Panc1 (cell line): Measurements from ENCODE around the gene MTUS2. TPM values are rescaled to one million over a fixed set of nuclear protein-coding genes. Genes with fewer than 3 reads are reported as not detected.
A peak's percentile ranks its signal among the peaks of the same experiment; 100 is the strongest.

Experiments used
- ATAC-seq: fragments of 200-7000 bp; cut with Tn5 transposase; 2 replicates; pipeline ENCODE4 v1.9.1; 2020; ENCODE audit warnings: mild to moderate bottlenecking, moderate library complexity
- BruUV-seq: library from RNA; stranded (reverse); fragments of 400-500 nt; replicated peaks from 2 replicates; lab custom pipeline; 2021; lab: Mats Ljungman, UMichigan
- CTCF ChIA-PET: fragments of 300-600 bp; sonication (Branson Sonifier 250); formaldehyde crosslinking; loops from one replicate; lab custom pipeline; 2022; ENCODE audit warnings: antibody characterized with exemption; lab: Charles Lee
- POLR2A ChIA-PET: fragments of 300-600 bp; sonication (Branson Sonifier 250); formaldehyde crosslinking; loops from one replicate; lab custom pipeline; 2022; ENCODE audit warnings: antibody characterized with exemption; lab: Charles Lee
- DNase-seq: peaks from one replicate; pipeline ENCODE4 v3.0.0-alpha.2; 2010; ENCODE audit warnings: low read depth, low spot score
- H3K27ac ChIP-seq: 2 replicates; pipeline ENCODE4 v1.5.1; 2011; ENCODE audit warnings: mild to moderate bottlenecking, low read length, inconsistent platforms
- H3K27me3 ChIP-seq: fragments of 200-500 bp; sonication (Bioruptor generic); 2 replicates; pipeline ENCODE4 v1.6.0; 2014; ENCODE audit warnings: low read length, inconsistent platforms; ENCODE audit not compliant: control insufficient read depth, insufficient read depth
- H3K36me3 ChIP-seq: fragments of 200-500 bp; sonication (Bioruptor generic); 2 replicates; pipeline ENCODE4 v1.5.1; 2014; ENCODE audit warnings: inconsistent platforms, mild to moderate bottlenecking, low read length, moderate library complexity; ENCODE audit not compliant: control insufficient read depth, insufficient read depth
- H3K4me1 ChIP-seq: 2 replicates; pipeline ENCODE4 v1.5.1; 2011; ENCODE audit warnings: inconsistent platforms, mild to moderate bottlenecking, low read length, moderate library complexity; ENCODE audit not compliant: control insufficient read depth, insufficient read depth
- H3K4me3 ChIP-seq, 2 experiments: 2 replicates each; pipeline ENCODE4 v1.5.1; 2011 to 2012; ENCODE audit warnings: low read depth in 2 of 2, low read length in 2 of 2, mild to moderate bottlenecking in 2 of 2, inconsistent platforms in 1 of 2, moderate library complexity in 1 of 2
- H3K9me3 ChIP-seq: fragments of 200-500 bp; sonication (Bioruptor generic); 2 replicates; pipeline ENCODE4 v1.5.1; 2014; ENCODE audit warnings: low read depth, mild to moderate bottlenecking, inconsistent platforms, low read length, moderate library complexity; ENCODE audit not compliant: control insufficient read depth, insufficient read depth
- CTCF ChIP-seq: fragments of 450-650 bp; IDR thresholded peaks from 2 replicates; pipeline ENCODE4 v1.5.1; 2017; ENCODE audit warnings: mild to moderate bottlenecking
- POLR2AphosphoS5 ChIP-seq: IDR thresholded peaks from 2 replicates; pipeline ENCODE4 v1.6.1; 2012; ENCODE audit warnings: mild to moderate bottlenecking, low read depth, low read length, moderate library complexity
- REST ChIP-seq, 2 experiments: IDR thresholded peaks; 2 replicates each; pipeline ENCODE4 v1.6.1; 2011 to 2012; ENCODE audit warnings: low read depth in 2 of 2, control low read depth in 1 of 2, low read length in 1 of 2, mild to moderate bottlenecking in 1 of 2, moderate library complexity in 1 of 2; ENCODE audit not compliant: insufficient read depth in 1 of 2
- SIN3A ChIP-seq: IDR thresholded peaks from 2 replicates; pipeline ENCODE4 v1.6.1; 2012; ENCODE audit warnings: low read depth, mild to moderate bottlenecking, low read length, moderate library complexity, borderline replicate concordance; ENCODE audit not compliant: insufficient read depth
- TCF7L2 ChIP-seq: IDR thresholded peaks from 2 replicates; pipeline ENCODE4 v1.6.1; 2011; ENCODE audit warnings: mild to moderate bottlenecking, low read depth, low read length, inconsistent platforms
- in situ Hi-C: cut with HindIII; loops from 2 replicates; pipeline ENCODE4 v1.10.0; 2016; ENCODE audit warnings: low sequenced_read_pairs, low pct_unique_long_range_greater_than_20kb
- intact Hi-C: fragments of 100-400 bp; cut with micrococcal nuclease; formaldehyde crosslinking; loops from one replicate; pipeline ENCODE4 v1.10.0; 2022; ENCODE audit not compliant: unreplicated experiment
- total RNA-seq: library from RNA; stranded (reverse); gene quantifications from one replicate; pipeline ENCODE4 v1.2.1, GENCODE V29; 2021; ENCODE audit not compliant: unreplicated experiment

MTUS2 gene
- total RNA-seq, 1 experiment from 2014 or later: 0.05 TPM

GRCh38 chr13:29105779-29106178, 285.6 kb downstream of the MTUS2 start:
- in situ Hi-C loops (no loop called here), intact Hi-C loops (no loop called here)
- DNase-seq (no peak), ATAC-seq (no peak)
- TF ChIP-seq REST (IDR thresholded peaks at IDR 0.05; ENCODE audit: insufficient read depth in 1 of 2, low read depth in 2 of 2, low read length in 1 of 2): no peak
- TF ChIP-seq CTCF: peak; percentile 24
- H3K4me3 ChIP-seq: no peak overlapping the region
- no peaks in the 10 kb centered on the region for H3K9me3 ChIP-seq
- H3K27me3 ChIP-seq: no peaks in the 10 kb centered on the region
- POLR2A ChIA-PET: no interaction called here
- CTCF ChIA-PET: no interaction called here
- BruUV-seq: no TSS peak
- no peaks in the 10 kb centered on the region for H3K36me3 ChIP-seq
- H3K4me1 ChIP-seq: no peaks in the 10 kb centered on the region
- no peak overlapping the region for H3K27ac ChIP-seq

- Histone ChIP-seq H3K27me3 (no peaks in the 10 kb centered on the region), H3K27ac (no peak overlapping the region), H3K4me1 (no peaks in the 10 kb centered on the region), H3K9me3 (no peaks in the 10 kb centered on the region), H3K36me3 (no peaks in the 10 kb centered on the region), H3K4me3 (no peak overlapping the region)
- CTCF ChIA-PET: no interaction called here
- TF ChIP-seq TCF7L2 (no peak), SIN3A (no peak), CTCF (no peak), POLR2AphosphoS5 (no peak), REST (IDR thresholded peaks at IDR 0.05; ENCODE audit: insufficient read depth in 1 of 2, low read depth in 2 of 2, low read length in 1 of 2) (no peak)
- POLR2A ChIA-PET: no interaction called here
- ATAC-seq (no peak), DNase-seq (no peak)
- BruUV-seq: no TSS peak
- in situ Hi-C loops: no loop called here
- intact Hi-C loops: no loop called here
These were observed 286.5 kb downstream of the MTUS2 start for GRCh38 chr13:29106651-29107050.
